COLO829 (cell line): ENCODE data around the gene TXNRD2.

ENCODE experiments used
- DNase-seq: peaks from one replicate; pipeline ENCODE4 v3.0.0; 2012; ENCODE audit warnings: low spot score

Gene TXNRD2

DNA sequence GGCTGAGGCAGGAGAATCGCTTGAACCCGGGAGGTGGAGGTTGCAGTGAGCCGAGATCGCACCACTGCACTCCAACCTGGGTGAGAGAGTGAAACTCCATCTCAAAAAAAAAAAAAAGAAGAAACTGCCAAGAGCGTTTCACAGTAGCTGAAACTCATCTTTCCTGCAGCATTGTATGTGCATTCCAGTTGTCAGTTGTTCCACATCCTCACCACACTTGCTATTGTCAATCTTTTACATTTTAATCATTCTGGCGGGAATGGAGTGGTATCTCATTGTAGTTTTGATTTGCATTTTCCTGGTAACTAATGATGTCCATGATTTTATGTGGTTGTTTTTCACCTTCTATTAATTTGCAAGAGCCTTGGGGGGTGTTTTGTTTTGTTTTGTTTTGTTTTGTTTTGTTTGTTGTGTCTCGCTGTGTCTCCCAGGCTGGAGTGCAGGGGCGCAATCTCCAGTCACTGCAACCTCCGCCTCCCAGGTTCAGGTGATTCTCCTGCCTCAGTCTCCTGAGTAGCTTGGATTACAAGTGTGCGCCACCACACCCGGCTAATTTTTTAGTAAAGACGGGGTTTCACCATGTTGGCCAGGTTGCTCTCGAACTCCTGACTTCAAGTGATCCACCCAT lies 78.9 kb downstream of the TXNRD2 start:
- no peak for DNase-seq

DNA sequence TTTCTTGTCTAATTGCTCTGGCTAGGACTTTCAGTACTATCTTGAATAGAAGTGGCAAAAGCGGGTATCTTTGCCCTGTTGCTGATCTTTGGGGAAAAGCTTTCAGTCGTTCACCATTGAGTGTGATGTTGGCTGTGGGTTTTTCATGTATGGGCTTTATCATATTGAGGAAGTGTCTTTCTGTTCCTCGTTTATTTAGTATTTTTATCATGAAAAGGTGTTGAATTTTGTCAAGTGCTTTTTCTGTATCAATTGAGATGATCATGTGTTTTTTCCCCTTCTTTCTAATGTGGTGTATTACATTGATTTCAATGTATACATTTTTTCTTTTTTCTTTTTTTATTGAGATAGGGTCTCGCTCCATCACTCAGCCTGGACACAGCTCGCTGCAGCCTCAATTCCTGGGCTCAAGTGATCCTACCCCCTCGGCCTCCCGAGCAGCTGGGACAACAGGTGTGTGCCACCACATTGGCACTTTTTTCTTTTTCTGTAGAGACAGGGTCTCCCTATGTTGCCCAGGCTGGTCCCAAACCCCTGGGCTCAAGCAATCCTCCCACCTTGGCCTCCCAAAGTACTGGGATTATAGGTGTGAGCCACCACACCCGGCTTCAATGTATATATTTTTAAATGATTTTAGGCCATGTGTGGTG lies 81.6 kb downstream of the TXNRD2 start:
- DNase-seq = no peak

DNA sequence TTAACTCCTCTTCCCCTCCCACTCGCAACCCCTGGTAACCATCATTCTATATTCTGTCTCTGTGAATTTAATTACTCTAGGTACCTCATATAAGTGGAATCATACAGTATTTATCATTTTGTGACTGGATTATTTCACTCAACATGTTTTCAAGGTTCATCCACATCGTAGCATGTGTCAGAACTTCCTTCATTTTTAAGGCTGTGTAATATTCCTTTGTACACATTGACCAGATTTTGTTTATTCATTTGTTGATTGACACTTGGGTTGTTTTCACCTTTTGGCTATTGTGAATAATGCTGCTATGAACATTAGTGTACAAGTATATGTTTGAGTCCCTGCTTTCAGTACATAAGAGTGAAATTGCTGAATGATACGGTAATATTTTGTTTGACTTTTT lies 84.2 kb downstream of the TXNRD2 start:
- DNase-seq = no peak

DNA sequence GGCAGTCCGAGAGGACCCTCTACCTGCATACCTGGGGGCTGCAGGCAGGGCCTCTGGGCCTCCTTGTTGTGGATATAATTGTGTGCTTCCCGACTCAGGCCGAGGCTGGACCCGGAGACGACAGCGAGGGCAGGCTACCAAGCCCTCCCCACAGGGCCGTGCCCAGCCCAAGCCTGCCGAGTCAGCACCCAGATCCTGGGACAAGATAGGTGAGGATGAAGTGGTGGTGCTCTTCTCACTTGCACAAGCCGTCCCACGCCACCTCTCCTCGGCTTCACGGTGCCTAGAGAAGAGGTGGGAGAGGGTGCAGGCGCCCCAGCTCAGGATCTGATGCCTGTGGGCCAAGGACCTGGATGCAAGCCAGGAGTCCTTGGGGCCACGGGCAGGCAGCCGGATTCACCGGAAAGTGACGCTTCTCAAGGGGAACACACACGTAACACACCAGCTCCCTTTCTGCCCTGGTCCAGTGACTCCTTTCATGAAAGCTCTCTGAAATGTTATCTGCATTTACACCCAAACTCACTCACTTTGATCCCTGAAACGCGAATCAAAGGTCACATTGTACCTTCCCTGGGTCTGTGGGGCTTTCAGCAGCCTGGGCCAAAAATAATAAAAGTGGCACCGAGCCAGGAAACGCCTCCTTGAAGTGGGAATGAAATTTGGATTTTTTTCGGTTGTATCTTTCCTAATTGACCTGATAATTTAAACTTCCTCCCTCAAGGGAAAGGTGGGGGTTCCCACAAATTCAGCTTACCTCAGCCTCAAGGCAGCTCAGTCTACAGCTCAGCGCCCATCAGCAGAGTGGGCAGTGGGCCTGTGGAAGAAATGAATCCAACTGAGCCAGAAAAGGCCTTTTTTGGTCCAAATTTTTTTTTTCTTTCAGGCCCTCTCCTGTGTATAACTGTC lies 85.9 kb downstream of the TXNRD2 start:
- DNase-seq = peak; percentile 92

DNA sequence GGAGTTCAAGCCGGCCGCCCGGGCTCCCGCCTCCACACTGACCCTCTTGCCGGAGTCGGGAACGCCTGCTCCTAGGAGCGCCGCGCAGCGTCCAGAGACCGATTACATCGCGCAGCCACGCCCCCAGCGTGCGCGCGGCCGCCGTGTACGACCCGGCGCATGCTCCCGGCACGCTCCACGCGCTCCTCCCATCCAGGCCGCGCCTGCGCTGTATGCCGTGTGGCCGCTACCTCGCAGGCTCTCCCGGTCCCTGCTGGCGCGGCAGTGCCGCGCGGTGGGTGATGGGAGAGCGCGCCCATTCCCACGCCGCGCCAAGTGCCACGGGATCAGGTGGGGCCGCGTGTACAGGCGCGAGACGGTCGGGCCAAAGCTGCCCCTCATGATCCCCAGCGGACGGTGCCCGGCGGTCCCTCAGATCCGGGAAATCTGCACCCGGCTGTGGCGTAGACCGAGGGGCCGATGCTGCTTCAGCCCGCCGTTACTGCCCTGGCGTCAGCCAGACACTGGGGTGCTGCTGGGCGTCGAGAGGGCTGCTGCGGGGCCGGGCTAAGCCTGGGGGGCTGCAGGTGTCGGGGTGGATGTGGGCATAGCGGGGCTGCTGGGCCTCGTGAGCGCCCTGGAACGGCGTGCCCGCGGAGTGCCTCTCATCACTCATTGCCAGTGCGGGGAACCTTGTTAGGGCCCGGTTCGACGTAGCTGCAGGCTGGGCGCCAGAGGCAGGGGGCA lies 86.7 kb downstream of the TXNRD2 start, which contains the start of the genes GNB1L and RTL10:
Gene GNB1L (minus strand): TSS at position 97 of the 726 bp plus-strand sequence. CDS start 33,519 bp downstream, outside the sequence.
Gene RTL10 (minus strand): TSS at position 97 of the 726 bp plus-strand sequence. CDS start 2,613 bp downstream, outside the sequence.
- DNase-seq = peak; percentile 98

DNA sequence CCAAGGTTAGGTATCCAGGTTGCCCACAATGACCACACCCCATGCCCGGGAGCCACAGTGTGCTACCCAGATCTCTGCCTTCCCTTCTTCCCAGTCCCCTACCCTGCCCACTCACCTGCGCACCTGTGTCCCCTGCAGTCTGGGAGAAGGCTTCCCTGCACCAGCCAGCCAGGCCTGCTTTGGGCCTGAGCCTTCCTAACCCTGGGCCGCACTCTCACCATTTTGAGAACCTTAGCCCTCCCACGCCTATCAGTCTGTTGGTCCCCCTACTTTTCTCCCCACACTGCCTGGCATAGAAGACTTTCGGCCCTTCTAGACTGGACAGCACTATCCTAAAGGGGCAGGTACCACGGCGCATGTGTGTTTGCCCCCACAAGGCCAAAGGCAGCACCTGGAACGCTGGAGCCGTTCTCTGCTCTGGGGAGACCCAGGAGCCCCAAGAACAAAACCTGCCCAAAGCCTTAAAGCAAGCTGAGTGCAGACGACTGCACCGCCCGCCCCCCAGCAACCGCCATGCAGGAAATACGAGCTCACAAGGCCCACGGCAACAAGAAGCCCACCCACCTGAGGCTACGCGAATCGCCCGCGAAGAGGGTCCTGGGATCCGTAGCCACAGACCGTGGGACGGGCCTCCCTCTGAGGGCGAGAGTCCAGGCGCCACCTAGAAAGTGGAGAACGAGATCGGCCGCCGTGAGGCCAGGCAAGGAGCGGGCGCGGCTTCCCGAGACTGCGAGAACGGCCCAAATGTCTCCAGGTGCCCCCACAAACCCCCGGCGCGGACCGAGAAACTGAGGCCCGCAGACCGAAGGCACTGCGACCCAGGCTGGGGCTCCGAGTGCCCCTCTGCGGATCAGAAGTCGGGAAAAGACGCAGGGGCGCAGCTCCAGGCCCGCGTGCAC lies 87.5 kb downstream of the TXNRD2 start:
- DNase-seq = no peak

DNA sequence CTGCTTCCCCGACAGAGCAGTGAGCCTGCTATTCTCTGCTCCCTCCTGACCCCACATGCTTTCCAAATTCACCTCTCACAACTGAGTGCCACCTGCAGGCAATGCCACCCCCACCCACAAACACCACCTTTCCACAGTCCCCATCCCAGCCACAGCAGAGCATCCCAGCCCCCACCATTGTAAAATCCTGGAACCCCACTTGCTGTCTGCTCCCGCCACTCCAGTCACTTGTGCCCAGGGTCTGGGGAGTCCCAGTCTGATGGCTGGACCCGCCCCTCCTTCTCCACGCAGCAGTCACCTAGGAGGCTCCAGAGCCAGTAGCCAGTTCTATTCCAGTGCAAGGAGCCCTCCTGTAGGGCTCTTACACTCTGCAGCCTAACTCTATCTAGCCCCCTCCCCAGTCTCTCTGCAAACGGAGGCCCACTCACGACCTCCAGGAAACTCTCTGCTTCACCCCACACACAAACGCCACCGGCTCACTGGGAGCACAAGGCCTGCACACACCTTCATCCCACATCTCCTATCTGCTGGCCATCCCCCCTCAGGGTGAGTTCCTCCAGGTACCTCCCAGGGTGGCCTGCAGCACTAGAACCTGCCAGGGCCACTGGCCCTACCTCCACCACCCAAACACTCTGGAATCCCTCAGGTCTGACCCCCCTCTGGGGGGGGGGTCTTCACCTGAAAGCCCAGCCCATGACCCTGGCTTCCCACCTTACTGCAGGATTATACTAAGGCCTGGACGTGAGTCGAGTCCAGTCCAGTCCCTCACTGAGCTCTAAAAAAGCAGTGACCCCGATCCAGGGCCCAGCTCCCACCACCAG lies 88.3 kb downstream of the TXNRD2 start:
- DNase-seq = no peak

DNA sequence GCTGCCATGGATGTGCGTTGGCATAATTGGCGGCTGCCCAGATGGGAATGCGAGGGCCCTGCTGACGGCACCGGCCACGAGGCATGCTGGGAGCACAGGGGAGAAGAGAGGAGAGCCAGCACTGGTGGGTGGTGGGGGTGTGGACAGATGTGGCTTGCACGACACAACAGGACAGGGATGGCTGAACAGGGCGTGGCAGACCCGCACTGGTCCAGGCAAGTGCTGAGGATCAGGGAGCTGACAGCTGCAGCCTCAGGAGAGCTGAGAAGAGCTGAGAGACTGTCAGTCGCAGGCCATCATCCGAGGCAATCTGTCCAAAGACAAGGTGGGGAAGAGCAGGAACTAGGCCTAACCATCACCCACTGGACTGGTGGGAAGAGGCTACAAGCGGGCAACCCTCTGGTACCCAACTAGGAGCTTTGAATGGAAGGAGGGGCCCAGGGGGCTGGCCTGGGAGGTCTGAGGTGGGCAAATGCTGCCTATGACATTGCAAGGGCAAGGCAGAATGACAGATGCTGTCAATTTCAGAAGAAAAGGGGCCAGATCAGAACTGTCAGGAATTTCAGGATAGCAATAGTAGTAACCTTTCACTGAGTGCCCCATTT lies 89.3 kb downstream of the TXNRD2 start:
- DNase-seq = no peak

DNA sequence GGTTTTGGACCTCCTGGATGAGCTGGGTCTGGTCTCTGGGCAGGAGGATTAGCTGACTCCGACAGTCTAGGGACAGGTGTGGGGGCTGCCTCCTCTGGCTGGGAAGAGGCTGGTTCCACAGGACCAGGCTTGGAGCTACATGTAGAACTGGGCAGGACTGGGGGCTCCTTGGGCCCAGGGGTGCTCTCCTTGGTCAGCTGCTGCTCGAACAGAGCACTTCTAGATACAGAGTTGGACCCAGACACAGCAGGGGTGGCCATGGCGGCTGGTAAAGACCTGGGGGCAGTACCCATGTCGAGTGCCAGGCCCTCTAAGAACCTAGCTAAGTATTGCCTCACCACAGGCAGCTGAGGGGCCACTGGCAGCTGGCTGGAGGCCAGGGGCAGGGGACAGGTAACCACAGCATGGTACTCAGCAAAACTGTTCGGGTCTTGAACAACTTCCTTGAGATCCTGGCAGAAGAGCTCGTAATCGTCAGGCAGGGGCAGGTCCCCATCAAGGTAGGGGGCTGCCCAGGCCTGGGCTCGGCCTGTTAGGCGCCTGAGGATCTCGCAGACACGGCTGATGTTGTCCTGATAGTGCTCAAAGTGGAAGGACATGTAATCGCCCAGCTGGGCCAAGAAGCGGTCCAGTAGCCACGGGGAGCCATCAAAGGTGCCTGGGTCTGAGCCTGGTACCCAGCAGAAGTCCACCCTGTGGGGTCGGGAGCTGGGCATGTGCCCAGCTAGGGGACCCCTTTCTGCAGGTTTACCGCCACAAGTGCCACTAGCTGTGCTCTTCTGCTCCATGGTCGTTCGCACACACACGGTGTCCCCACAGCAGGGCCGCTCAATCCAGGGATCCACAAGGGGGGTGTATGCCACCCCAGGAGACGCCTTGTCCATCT lies 90.1 kb downstream of the TXNRD2 start:
- DNase-seq = no peak

DNA sequence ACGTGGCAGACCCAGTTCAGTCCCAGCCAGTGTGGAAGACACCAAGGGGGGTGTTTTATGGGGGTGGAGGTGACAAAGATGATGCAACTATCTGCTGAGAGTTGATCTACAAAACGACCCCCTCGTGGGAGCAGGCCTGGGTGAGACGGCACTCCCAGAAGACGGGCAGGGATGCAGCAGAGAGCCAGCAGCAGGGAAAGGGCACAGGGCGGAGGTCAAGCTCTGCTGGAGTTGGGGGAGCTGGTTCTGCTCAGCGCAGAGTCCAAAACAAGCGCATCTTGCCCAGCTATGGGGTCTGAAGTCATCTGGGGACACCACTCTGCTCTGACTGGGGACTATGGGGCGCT lies 90.9 kb downstream of the TXNRD2 start:
- no peak for DNase-seq

DNA sequence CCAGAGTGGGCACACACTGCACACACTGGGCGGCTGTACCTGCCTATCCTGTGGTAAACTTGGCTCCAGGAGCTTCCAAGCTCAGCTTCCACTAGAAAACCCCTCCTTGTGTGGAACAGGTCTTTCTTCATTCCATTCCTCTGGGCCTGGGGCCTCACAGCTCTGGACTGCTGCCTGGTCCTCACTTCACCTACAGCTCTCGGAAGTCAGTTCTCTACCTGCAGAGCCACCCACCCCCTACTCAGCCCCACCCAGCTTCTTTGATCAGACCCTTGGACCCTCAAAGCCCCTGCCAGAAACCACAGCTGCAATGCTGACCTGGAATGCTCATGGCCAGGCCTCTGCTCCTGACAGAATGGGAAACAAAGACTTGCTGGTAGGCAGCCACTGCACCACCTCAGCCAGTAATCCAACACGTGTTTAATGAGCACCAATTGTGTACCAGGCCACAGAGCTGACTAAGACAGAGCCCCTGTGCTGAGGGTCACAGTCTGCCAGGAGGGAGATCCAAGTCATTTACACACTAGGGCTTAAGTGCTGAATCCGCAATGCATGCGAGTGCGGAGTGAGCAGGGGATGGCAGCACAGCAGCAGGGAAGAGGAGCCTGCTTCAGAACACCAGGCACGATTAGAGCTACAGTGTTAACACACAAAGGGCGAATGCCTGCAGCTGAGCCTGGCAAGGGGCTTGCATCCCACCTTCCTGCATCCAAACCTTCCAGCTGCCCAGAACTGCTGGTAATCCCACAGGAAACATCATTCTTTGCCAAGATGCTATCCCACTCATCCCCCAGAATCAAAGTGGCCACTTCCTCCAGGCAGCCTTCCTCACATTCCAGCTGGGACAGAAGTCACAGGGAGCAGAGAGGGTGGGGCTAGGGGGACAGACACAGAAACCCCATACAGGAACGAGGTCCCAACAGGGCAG lies 91.5 kb downstream of the TXNRD2 start:
- no peak for DNase-seq

DNA sequence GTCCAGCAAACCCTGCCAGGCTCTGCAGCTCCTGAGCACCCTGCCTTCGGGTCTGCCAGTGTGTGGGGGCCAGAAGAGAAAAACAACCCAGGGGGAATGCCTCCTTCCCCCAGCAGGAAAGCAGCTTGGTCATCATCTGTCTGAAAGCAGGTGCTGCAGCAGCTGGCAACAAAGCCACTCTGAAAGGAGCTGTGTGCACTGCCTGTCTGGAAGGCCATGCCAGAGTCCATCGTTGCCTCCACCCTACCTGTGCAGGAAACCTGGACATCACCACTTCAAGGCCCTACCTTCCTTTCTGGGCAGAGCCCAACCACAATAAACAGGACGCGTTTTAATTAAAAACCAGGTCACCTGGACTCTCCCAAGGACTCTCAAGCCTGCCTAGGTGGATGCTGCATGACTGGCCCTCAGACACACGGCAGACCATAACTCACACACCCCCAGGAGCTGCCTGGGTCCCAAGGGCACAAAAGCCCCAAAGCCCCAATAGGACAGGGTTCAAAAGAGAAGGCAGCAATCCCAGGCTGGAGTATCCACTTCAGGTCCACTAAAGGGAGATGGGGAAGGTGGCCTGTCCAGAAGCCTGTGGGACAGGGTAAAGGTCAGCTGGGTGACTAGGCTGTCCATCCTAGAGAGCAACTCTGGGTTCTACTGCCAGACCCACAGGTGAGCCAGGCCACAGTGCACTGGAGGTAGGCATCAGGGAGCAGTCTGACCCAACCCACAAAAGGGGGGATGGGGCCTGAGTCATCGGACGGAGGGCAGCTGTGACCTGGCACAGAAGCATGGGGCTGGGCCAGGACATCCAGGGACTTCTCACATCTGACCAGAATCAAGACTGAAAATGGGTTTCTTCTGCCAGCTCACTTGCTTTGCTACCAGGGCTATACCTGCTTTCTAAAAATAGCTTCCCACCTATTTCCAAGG lies 93.1 kb downstream of the TXNRD2 start:
- no peak for DNase-seq

DNA sequence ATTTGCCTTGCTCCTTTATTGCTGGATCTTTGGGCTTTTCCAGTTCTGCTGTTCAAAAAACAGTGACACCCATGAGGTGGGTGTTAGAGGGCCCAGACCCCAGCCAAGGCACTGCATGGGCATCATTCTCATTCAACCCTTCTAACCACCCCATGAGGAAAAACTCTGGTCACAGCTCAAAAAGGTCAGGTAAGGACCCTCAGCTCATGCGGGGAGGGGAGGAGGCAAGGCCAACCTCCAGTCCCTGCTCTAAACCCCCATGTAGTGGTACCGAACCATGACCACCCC lies 94.3 kb downstream of the TXNRD2 start:
- DNase-seq = no peak

DNA sequence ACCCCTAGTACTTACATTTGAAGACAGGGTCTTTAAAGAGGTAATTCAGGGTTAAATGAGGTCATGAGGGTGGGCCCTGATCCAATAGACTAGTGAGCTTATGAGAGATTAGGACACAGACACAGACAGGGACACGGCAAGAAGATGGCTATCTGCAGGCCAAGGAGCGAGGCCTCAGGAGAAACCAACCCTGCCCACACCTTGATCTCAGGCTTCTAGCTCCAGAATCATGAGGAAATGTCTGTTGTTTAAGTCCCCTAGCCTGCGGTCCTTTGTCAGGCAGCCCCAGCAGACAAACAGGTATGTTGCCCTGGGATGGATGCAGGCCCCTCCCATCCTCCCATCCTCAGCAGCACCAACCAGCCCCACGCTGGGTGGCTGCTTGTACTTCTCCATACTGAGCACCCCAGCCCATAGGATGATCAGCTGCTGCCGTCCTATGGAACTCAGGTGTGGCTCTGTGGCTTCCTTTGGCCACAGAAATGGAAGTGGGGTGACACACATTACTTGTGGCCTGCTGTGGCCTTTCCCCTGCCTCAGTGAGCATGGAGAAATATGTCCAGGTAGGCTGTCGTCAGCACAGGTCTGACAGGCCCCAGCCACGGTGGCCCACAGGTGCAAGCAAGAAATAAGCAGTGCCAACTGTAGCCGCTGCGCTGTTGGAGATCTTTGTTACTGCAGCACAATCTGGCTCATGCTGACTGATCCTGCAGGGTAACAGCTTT lies 94.8 kb downstream of the TXNRD2 start:
- no peak for DNase-seq

DNA sequence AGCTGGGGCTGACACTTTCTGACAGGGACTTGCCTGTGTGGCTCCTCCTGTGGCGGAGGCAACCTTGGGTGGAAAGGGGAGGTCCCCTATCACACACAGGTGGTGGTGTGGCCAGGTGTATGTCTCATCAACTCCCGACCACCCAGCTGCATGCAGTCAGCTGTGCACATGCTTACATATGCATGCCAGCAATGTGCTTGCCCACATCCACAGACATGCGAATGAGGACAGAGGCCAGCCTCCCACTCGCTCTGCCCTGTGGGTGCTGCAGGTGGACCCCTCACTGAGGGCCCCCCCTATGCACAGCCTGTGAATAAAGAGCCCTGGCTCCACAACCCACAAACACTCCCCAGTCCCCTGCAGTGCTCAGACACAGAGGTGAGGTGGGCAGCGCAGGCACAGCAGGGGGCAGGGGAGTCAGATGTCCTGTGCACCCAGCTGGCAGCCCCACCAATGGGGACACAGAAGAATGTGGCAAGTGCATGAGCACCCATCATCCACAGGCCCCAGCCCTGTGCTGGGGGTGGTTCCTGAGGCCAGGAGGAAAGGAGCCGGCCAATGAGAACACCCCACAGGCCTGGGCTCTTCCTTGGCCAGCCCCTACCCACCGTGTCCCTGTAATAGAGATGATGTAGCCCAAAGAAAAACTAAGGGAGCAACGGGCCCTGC lies 96.4 kb downstream of the TXNRD2 start:
- no peak for DNase-seq
